Naive thymus-derived CD8-positive, alpha-beta T cell (primary cell): ENCODE results near the gene ACSS1. TPM values are rescaled to one million over a fixed set of nuclear protein-coding genes. Genes with fewer than 3 reads are reported as not detected.
"Not testable (repeated sequence)": the region's sequence is repeated elsewhere in the genome, so short reads cannot be mapped to it uniquely, and the experiment has no call there.

Experiments used
- ATAC-seq, 2 donors: fragments of 150-1000 bp; cut with Tn5 transposase in 1 of 2; sonication (Bioruptor Pico), chemical (Tn5 transposase) in 1 of 2; 1 replicate in 1 of 2; 2 replicates in 1 of 2; pipeline ENCODE4 v1.10.0; 2021; ENCODE audit warnings: mild to moderate bottlenecking in 2 of 2, moderate library complexity in 2 of 2
- POLR2A ChIA-PET: fragments of 350-600 bp; sonication (Branson Sonifier 250); formaldehyde crosslinking; loops from one replicate; lab custom pipeline; 2021; ENCODE audit warnings: antibody characterized with exemption; lab: Charles Lee
- DNase-seq, 10 donors: peaks; one replicate each; pipeline versions ENCODE4 v3.0.0 to v3.0.0-alpha.2; 2020 to 2022
- H3K27ac Mint-ChIP-seq, 10 donors: one replicate each; pipeline ENCODE4 v1.8.0; 2020 to 2022; ENCODE audit warnings: mild to moderate bottlenecking in 10 of 10, mixed read lengths in 10 of 10, moderate library complexity in 4 of 10, inconsistent platforms in 1 of 10
- H3K27me3 Mint-ChIP-seq, 5 donors: one replicate each; pipeline ENCODE4 v1.8.0; 2021 to 2022; ENCODE audit warnings: mixed read lengths in 5 of 5
- H3K36me3 Mint-ChIP-seq, 3 donors: one replicate each; pipeline ENCODE4 v1.8.0; 2020 to 2022; ENCODE audit warnings: mixed read lengths in 3 of 3, mild to moderate bottlenecking in 2 of 3, inconsistent platforms in 1 of 3
- H3K4me1 Mint-ChIP-seq, 4 donors: one replicate each; pipeline ENCODE4 v1.8.0; 2021 to 2022; ENCODE audit warnings: mixed read lengths in 4 of 4
- H3K4me3 Mint-ChIP-seq, 10 donors: one replicate each; pipeline ENCODE4 v1.8.0; 2020 to 2022; ENCODE audit warnings: mild to moderate bottlenecking in 10 of 10, mixed read lengths in 10 of 10, moderate library complexity in 6 of 10, inconsistent platforms in 1 of 10
- H3K9me3 Mint-ChIP-seq, 9 donors: one replicate each; pipeline ENCODE4 v1.8.0; 2020 to 2022; ENCODE audit warnings: mixed read lengths in 9 of 9, mild to moderate bottlenecking in 3 of 9, inconsistent platforms in 1 of 9, moderate library complexity in 1 of 9
- polyA plus RNA-seq, 3 donors: library from polyadenylated mRNA; unstranded; fragments of 300-500 nt; fragmentation: Illumina TruSeq; gene quantifications; one replicate each; pipeline ENCODE4 v1.2.3, GENCODE V29; 2021
- total RNA-seq, 8 experiments: library from RNA in 2 of 8; stranded (reverse) in 2 of 8; gene quantifications; one replicate each; pipeline ENCODE4 v1.2.3 and lab custom pipeline; 2021 to 2026

The ACSS1 gene
- total and polyA plus RNA-seq, 5 experiments from 2014 or later: 45.2 to 57.8 (median 48.2) TPM

DNA sequence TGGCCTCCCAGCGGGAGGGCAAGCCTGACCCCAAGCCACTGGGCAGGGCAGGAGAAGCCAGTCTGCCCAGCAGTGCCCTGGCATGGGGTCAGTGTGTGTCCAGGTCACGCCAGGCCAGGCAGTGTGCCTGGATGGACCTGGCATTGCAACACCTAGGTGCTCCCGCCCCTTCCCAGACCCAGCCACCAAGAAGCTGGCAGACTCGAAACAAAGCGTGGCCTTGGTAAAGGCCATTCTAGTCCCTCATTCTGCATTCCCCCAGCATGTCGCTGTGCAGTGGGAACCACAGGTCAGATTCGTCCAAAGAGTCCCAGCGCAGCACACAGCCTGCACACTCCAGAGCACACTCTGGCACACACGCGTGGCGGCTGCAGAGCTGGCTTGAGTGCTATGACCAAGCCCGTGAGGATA lies 46.1 kb downstream of the ACSS1 start:
- POLR2A ChIA-PET: no interaction called here
- ATAC-seq (no peak), DNase-seq (no peak)
- no peaks in the 10 kb centered on the region for H3K9me3 Mint-ChIP-seq
- peaks cover 0 to 2% (median 0%) of the 10 kb centered on the region in 4 donors for H3K4me1 Mint-ChIP-seq
- H3K27me3 Mint-ChIP-seq: no peaks in the 10 kb centered on the region
- H3K4me3 Mint-ChIP-seq: no peak overlapping the region
- peak overlapping the region in 1 of 10 donors; percentile 59 for H3K27ac Mint-ChIP-seq
- H3K36me3 Mint-ChIP-seq: peaks cover 6 to 87% (median 12%) of the 10 kb centered on the region in 3 donors

DNA sequence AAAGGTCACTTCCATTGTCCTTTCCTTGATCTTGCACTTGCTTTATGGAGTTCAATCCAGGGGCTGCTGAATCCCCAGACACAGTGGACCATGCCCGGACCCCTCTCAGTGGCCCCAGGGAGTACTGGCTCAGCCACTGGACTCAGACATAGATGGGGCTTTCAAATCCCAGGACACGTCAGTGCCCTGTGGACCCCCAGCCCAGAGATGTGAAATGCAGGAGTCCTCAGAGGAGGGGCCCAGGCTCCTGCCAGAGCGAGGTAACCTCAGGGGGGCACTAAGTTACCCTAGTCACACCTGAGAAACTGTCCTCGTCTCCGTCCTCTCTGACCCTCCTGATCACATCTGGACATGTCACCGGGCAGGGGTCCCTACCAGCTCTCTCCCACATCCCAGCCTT lies 46.7 kb downstream of the ACSS1 start:
- H3K36me3 Mint-ChIP-seq: peaks cover 6 to 87% (median 16%) of the 10 kb centered on the region in 3 donors
- H3K4me3 Mint-ChIP-seq: no peak overlapping the region
- POLR2A ChIA-PET: no interaction called here
- ATAC-seq: no peak
- DNase-seq: no peak
- H3K4me1 Mint-ChIP-seq: peaks cover 0 to 2% (median 0%) of the 10 kb centered on the region in 4 donors
- no peaks in the 10 kb centered on the region for H3K9me3 Mint-ChIP-seq
- no peaks in the 10 kb centered on the region for H3K27me3 Mint-ChIP-seq
- H3K27ac Mint-ChIP-seq: peak overlapping the region in 2 of 10 donors; percentile 11 to 58

GRCh38 chr20:25009218-25010145 lies 48.5 kb downstream of the ACSS1 start:
- Mint-ChIP-seq H3K27me3 (no peaks in the 10 kb centered on the region), H3K4me3 (no peak overlapping the region), H3K36me3 (peaks cover 6 to 85% (median 26%) of the 10 kb centered on the region in 3 donors), H3K27ac (peak overlapping the region in 3 of 10 donors; percentile 24 to 71 (median 36)), H3K4me1 (no peaks in the 10 kb centered on the region), H3K9me3 (no peaks in the 10 kb centered on the region)
- DNase-seq (no peak), ATAC-seq (no peak)
- POLR2A ChIA-PET: interaction anchor here (0.6 to 0.9 kb wide), 2 partner anchors 32 to 50 kb away, joined by 3 read pairs; no protein-coding TSS in a partner anchor

- no peak overlapping the region for H3K4me3 Mint-ChIP-seq
- H3K27ac Mint-ChIP-seq: peak overlapping the region in 2 of 10 donors; percentile 20 to 61
- POLR2A ChIA-PET: interaction anchor here (0.6 to 0.9 kb wide), 2 partner anchors 33 to 51 kb away, joined by 3 read pairs; no protein-coding TSS in a partner anchor
- DNase-seq: no peak
- no peaks in the 10 kb centered on the region for H3K4me1 Mint-ChIP-seq
- H3K9me3 Mint-ChIP-seq: no peaks in the 10 kb centered on the region
- no peak for ATAC-seq
- H3K27me3 Mint-ChIP-seq: no peaks in the 10 kb centered on the region
- peaks cover 6 to 87% (median 26%) of the 10 kb centered on the region in 3 donors for H3K36me3 Mint-ChIP-seq
Observed at GRCh38 chr20:25008388-25009217, 49.3 kb downstream of the ACSS1 start.

DNA sequence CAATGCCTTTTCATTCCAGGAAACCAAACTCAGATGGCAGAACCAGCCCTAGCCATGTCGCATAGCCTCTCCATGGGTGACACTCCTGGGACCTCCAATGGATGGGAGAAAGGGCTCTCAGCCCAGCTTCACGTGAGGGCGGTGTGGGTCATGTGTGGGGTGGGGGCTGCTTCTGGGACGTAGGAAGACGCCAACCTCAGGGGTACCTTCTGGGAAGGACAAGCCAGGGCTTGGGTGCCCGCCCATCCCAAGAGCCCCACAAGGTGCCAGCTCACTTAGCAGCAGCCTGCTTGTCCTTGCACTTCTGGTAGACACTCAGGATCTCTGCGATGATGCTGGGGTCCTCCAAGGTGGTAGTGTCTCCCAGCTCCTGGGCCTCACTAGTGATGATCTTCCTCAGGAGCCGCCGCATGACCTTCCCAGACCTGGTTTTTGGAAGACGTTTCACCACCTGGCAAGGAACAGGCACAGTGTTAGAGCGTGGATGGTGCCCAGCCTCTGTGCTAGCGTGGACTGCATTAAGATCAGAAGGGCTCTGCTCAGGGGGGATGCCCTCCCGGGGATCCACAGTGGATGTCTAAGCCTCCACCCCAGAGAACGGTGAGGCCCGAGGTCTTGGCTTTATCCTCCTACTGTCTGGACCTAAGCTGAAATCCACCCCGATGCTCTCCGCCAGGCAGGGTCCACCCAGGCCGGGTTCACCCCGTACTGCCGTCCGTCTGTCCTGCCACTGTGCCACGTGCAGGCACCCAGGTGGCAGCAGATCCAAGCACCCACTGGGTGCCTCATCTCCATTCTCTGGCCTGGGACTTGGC lies 50.2 kb downstream of the ACSS1 start:
- ATAC-seq (no peak), DNase-seq (no peak)
- H3K36me3 Mint-ChIP-seq: peaks cover 10 to 89% (median 35%) of the 10 kb centered on the region in 3 donors
- H3K27me3 Mint-ChIP-seq: no peaks in the 10 kb centered on the region
- H3K9me3 Mint-ChIP-seq: no peaks in the 10 kb centered on the region
- POLR2A ChIA-PET: no interaction called here
- no peak overlapping the region for H3K27ac Mint-ChIP-seq
- H3K4me3 Mint-ChIP-seq: no peak overlapping the region
- H3K4me1 Mint-ChIP-seq: no peaks in the 10 kb centered on the region

GRCh38 chr20:25006431-25007167 lies 51.3 kb downstream of the ACSS1 start:
- peaks cover 11 to 88% (median 39%) of the 10 kb centered on the region in 3 donors for H3K36me3 Mint-ChIP-seq
- H3K27ac Mint-ChIP-seq: peak overlapping the region in 2 of 10 donors; percentile 32 to 55
- ATAC-seq (no peak), DNase-seq (no peak)
- POLR2A ChIA-PET: no interaction called here
- H3K27me3 Mint-ChIP-seq: no peaks in the 10 kb centered on the region
- H3K4me1 Mint-ChIP-seq: no peaks in the 10 kb centered on the region
- no peaks in the 10 kb centered on the region for H3K9me3 Mint-ChIP-seq
- H3K4me3 Mint-ChIP-seq: no peak overlapping the region

DNA sequence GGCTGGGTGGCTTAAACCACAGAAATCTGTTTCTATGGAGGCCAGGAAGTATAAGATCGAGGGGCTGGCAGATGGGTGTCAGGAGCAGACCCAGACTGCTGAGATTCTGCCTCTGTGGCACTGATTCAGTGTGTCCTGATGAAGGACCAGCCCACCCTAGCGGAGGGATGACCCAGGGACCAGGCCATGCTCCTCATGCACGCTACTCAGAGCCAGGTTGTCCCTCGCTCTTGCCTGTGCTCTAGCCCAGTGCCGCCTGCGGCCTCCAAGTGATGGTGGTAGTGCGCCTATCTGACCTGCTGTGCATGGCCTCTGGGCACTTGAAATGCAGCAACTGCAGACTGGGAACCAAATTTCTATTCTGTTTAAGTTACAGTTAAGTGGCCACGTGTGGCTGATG lies 52.3 kb downstream of the ACSS1 start:
- Mint-ChIP-seq H3K36me3 (peaks cover 11 to 79% (median 41%) of the 10 kb centered on the region in 3 donors), H3K4me1 (no peaks in the 10 kb centered on the region), H3K4me3 (no peak overlapping the region), H3K27me3 (no peaks in the 10 kb centered on the region), H3K9me3 (no peaks in the 10 kb centered on the region), H3K27ac (peak overlapping the region in 1 of 10 donors; percentile 62)
- DNase-seq (no peak), ATAC-seq (no peak)
- POLR2A ChIA-PET: no interaction called here

DNA sequence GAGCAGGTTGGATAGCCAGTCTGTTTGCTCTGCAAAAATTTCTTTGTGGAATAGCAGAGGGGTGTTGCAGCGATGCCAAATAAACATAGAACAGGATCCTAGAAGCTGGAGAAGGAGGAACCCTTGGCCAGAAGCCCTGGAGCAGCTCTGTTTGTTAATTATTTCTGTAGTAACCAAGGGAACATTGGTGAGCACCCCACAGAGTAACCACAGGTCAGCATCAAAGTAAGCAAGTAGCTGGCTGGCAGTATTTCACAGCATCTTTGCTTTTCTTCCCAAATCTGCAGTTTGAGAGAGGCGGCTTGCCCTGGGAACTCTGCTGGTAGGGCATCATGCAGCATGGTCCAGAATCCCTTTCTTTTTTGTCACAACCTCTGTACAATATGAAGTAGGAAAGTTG lies 52.7 kb downstream of the ACSS1 start:
- Mint-ChIP-seq H3K4me3 (no peak overlapping the region), H3K9me3 (no peaks in the 10 kb centered on the region), H3K36me3 (peaks cover 7 to 75% (median 41%) of the 10 kb centered on the region in 3 donors), H3K27me3 (no peaks in the 10 kb centered on the region), H3K4me1 (no peaks in the 10 kb centered on the region), H3K27ac (no peak overlapping the region)
- ATAC-seq: no peak
- no peak for DNase-seq
- POLR2A ChIA-PET: no interaction called here

DNA sequence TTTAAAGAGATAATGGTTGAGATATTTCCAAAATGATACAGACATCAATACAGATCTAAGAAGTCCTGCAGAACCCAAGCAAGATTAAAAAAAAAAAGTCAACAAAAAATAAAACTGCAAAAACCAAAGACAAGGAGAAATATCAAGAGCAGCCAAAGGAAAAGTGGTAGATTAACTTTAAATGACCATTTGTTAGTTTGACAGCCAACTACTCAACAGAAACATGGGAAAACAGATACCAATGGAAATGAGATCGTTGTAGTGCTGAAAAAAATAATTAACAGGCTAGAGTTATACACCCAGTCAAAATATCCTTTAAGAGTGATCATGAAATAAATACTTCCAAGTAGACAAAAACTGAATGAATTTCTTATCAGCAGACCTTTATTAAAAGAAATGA lies 54.9 kb downstream of the ACSS1 start:
- peaks cover 5 to 54% (median 38%) of the 10 kb centered on the region in 3 donors for H3K36me3 Mint-ChIP-seq
- ATAC-seq (no peak), DNase-seq (no peak)
- H3K4me3 Mint-ChIP-seq: no peak overlapping the region
- no peaks in the 10 kb centered on the region for H3K9me3 Mint-ChIP-seq
- peak overlapping the region in 1 of 10 donors; percentile 55 for H3K27ac Mint-ChIP-seq
- POLR2A ChIA-PET: interaction anchor here (0.8 kb wide), 1 partner anchor 1099 kb away, joined by 3 read pairs; no protein-coding TSS in a partner anchor
- H3K4me1 Mint-ChIP-seq: peaks cover 0 to 2% (median 0%) of the 10 kb centered on the region in 4 donors
- no peaks in the 10 kb centered on the region for H3K27me3 Mint-ChIP-seq

GRCh38 chr20:25001323-25001722 lies 56.6 kb downstream of the ACSS1 start:
- H3K4me1 Mint-ChIP-seq, H3K9me3 Mint-ChIP-seq, H3K27me3 Mint-ChIP-seq, DNase-seq, POLR2A ChIA-PET, ATAC-seq, H3K4me3 Mint-ChIP-seq, H3K27ac Mint-ChIP-seq: not testable (repeated sequence)
- peaks cover 5 to 37% (median 30%) of the 10 kb centered on the region in 3 donors for H3K36me3 Mint-ChIP-seq

- Mint-ChIP-seq H3K27ac (no peak overlapping the region), H3K9me3 (no peaks in the 10 kb centered on the region), H3K36me3 (peaks cover 5 to 28% (median 23%) of the 10 kb centered on the region in 3 donors), H3K4me3 (no peak overlapping the region), H3K4me1 (peaks cover 0 to 2% (median under 1%) of the 10 kb centered on the region in 4 donors), H3K27me3 (no peaks in the 10 kb centered on the region)
- DNase-seq (no peak), ATAC-seq (no peak)
- POLR2A ChIA-PET: interaction anchor here (0.9 kb wide), 1 partner anchor 56 kb away, joined by 3 read pairs; no protein-coding TSS in a partner anchor
Observed at GRCh38 chr20:25000268-25000801, 57.6 kb downstream of the ACSS1 start.
